DOHH2 (cell line): ENCODE measurements around the gene FERMT1.

ENCODE experiments used
- EZH2phosphoT487 ChIP-seq: fragments of 200-600 bp; sonication (generic); IDR thresholded peaks from 2 replicates; pipeline ENCODE4 v1.6.1; 2017; ENCODE audit warnings: borderline replicate concordance, mild to moderate bottlenecking, antibody characterized with exemption, low read length, moderate library complexity, mixed read lengths
- TF ChIP-seq, protein P1 (sequence below): fragments of 200-600 bp; sonication (generic); IDR thresholded peaks from one replicate; pipeline ENCODE4 v1.5.1; 2014; ENCODE audit warnings: antibody characterized with exemption, mild to moderate bottlenecking, low read depth, low read length; ENCODE audit not compliant: poor library complexity, severe bottlenecking

- TF ChIP-seq, protein P1, sequence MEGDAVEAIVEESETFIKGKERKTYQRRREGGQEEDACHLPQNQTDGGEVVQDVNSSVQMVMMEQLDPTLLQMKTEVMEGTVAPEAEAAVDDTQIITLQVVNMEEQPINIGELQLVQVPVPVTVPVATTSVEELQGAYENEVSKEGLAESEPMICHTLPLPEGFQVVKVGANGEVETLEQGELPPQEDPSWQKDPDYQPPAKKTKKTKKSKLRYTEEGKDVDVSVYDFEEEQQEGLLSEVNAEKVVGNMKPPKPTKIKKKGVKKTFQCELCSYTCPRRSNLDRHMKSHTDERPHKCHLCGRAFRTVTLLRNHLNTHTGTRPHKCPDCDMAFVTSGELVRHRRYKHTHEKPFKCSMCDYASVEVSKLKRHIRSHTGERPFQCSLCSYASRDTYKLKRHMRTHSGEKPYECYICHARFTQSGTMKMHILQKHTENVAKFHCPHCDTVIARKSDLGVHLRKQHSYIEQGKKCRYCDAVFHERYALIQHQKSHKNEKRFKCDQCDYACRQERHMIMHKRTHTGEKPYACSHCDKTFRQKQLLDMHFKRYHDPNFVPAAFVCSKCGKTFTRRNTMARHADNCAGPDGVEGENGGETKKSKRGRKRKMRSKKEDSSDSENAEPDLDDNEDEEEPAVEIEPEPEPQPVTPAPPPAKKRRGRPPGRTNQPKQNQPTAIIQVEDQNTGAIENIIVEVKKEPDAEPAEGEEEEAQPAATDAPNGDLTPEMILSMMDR: peak; percentile 27
- no peak for TF ChIP-seq EZH2phosphoT487
These were observed 48.7 kb downstream of the FERMT1 start for GRCh38 chr20:6074145-6074561.
